Breast epithelium (tissue), 4 donors: ENCODE data around the gene C9orf153. TPM values are rescaled to one million over a fixed set of nuclear protein-coding genes. Genes with fewer than 3 reads are reported as not detected.
"Not testable (repeated sequence)": the region's sequence is repeated elsewhere in the genome, so short reads cannot be mapped to it uniquely, and the experiment has no call there.

Experiments
- DNase-seq, 2 donors: peaks; one replicate each; pipeline ENCODE4 v3.0.0-alpha.2; 2019; ENCODE audit warnings: low spot score in 2 of 2
- H3K27ac ChIP-seq, 2 donors: fragments of 200-600 bp; sonication (generic) in 1 of 2; one replicate each; pipeline ENCODE4 v1.5.1; 2016 to 2019; ENCODE audit warnings: mild to moderate bottlenecking in 1 of 2
- H3K27me3 ChIP-seq, 2 donors: fragments of 200-600 bp; sonication (generic) in 1 of 2; one replicate each; pipeline versions ENCODE4 v1.5.1 to v1.6.0; 2017 to 2019; ENCODE audit warnings: control low read depth in 1 of 2, mild to moderate bottlenecking in 1 of 2
- H3K36me3 ChIP-seq: fragments of 200-600 bp; one replicate; pipeline ENCODE4 v1.5.1; 2019
- H3K4me1 ChIP-seq, 2 donors: fragments of 200-600 bp; sonication (generic); one replicate each; pipeline ENCODE4 v1.5.1; 2016 to 2019; ENCODE audit warnings: control low read depth in 1 of 2
- H3K4me3 ChIP-seq, 3 donors: fragments of 200-600 bp; sonication (generic); 1 replicate in 2 of 3; 2 replicates in 1 of 3; pipeline ENCODE4 v1.5.1; 2016 to 2019; ENCODE audit warnings: mild to moderate bottlenecking in 3 of 3, moderate library complexity in 2 of 3
- H3K9me3 ChIP-seq, 2 donors: fragments of 200-600 bp; sonication (generic) in 1 of 2; one replicate each; pipeline ENCODE4 v1.5.1; 2016 to 2019; ENCODE audit warnings: control low read depth in 1 of 2
- POLR2A ChIP-seq: fragments of 450-650 bp; IDR thresholded peaks from one replicate; pipeline ENCODE4 v1.6.1; 2016; ENCODE audit warnings: antibody characterized with exemption, mild to moderate bottlenecking, moderate library complexity
- POLR2AphosphoS5 ChIP-seq, 3 donors: sonication (generic); formaldehyde crosslinking; IDR thresholded peaks; one replicate each; pipeline ENCODE4 v1.6.1; 2017; ENCODE audit warnings: antibody characterized with exemption in 3 of 3
- intact Hi-C: fragments of 100-400 bp; cut with DNase I; formaldehyde crosslinking; loops from one replicate; pipeline ENCODE4 v1.15.1; 2023; ENCODE audit warnings: low total_unique reads
- total RNA-seq, 3 donors: library from RNA; depleted of rRNA; stranded (reverse); fragments of >200 nt; gene quantifications; one replicate each; pipeline ENCODE4 v1.1.0, GENCODE V29; 2016
- TF ChIP-seq, protein P1 (sequence below), 3 donors: fragments of 450-650 bp; IDR thresholded peaks; one replicate each; pipeline ENCODE4 v1.5.1; 2016 to 2017; ENCODE audit warnings: antibody characterized with exemption in 3 of 3, mild to moderate bottlenecking in 3 of 3, moderate library complexity in 3 of 3

The C9orf153 gene
- total RNA-seq, 3 donors from 2014 or later: 0.59 to 0.80 (median 0.66) TPM

- H3K9me3 ChIP-seq: no peaks in the 10 kb centered on the region
- H3K27ac ChIP-seq: no peak overlapping the region
- TF ChIP-seq POLR2A (no peak), POLR2AphosphoS5 (IDR thresholded peaks at IDR 0.05) (no peak)
- TF ChIP-seq, protein P1, sequence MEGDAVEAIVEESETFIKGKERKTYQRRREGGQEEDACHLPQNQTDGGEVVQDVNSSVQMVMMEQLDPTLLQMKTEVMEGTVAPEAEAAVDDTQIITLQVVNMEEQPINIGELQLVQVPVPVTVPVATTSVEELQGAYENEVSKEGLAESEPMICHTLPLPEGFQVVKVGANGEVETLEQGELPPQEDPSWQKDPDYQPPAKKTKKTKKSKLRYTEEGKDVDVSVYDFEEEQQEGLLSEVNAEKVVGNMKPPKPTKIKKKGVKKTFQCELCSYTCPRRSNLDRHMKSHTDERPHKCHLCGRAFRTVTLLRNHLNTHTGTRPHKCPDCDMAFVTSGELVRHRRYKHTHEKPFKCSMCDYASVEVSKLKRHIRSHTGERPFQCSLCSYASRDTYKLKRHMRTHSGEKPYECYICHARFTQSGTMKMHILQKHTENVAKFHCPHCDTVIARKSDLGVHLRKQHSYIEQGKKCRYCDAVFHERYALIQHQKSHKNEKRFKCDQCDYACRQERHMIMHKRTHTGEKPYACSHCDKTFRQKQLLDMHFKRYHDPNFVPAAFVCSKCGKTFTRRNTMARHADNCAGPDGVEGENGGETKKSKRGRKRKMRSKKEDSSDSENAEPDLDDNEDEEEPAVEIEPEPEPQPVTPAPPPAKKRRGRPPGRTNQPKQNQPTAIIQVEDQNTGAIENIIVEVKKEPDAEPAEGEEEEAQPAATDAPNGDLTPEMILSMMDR (IDR thresholded peaks at IDR 0.05): no peak
- H3K36me3 ChIP-seq: peaks cover 3% of the 10 kb centered on the region
- DNase-seq: no peak
- no peaks in the 10 kb centered on the region for H3K27me3 ChIP-seq
- H3K4me1 ChIP-seq: no peaks in the 10 kb centered on the region
- intact Hi-C loops: no loop called here
- H3K4me3 ChIP-seq: no peak overlapping the region
Measured at GRCh38 chr9:86300701-86301100, 41.2 kb upstream of the C9orf153 start.

DNA sequence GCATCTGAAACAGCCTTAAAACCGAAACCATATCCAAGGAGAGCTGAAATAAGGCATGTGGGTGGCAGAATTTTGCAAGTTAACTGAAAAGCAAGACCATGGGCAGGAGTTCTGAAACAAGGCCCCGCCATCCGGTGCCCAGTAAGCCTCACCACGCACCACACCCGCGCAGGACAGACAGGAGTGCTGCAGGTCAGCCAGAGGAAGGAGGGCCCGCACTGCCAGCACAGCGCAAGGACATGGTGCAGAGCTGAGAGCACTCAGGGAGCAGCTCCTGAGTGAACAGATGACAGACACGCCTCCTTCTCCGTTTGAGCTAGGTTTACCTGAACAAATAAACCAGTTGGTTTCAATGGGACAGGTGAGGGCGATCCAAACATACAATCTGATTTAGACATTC lies 39.4 kb upstream of the C9orf153 start:
- Histone ChIP-seq H3K36me3 (no peaks in the 10 kb centered on the region), H3K4me1 (no peaks in the 10 kb centered on the region), H3K4me3 (peak overlapping the region in 2 of 3 donors; percentile 31 to 56), H3K27ac (peak overlapping the region; percentile 6 to 35), H3K9me3 (no peaks in the 10 kb centered on the region), H3K27me3 (no peaks in the 10 kb centered on the region)
- no peak for DNase-seq
- intact Hi-C loops: no loop called here
- TF ChIP-seq, protein P1 (IDR thresholded peaks at IDR 0.05): no peak

GRCh38 chr9:86290341-86290740 lies 30.9 kb upstream of the C9orf153 start:
- H3K27me3 ChIP-seq, H3K4me1 ChIP-seq, H3K9me3 ChIP-seq, H3K27ac ChIP-seq, H3K36me3 ChIP-seq, H3K4me3 ChIP-seq, intact Hi-C loops, DNase-seq: not testable (repeated sequence)

- no peak for DNase-seq
- Histone ChIP-seq H3K9me3 (no peaks in the 10 kb centered on the region), H3K27ac (no peak overlapping the region), H3K27me3 (no peaks in the 10 kb centered on the region), H3K4me1 (no peaks in the 10 kb centered on the region), H3K36me3 (no peaks in the 10 kb centered on the region), H3K4me3 (no peak overlapping the region)
- TF ChIP-seq, protein P1 (IDR thresholded peaks at IDR 0.05): no peak
- no peak for TF ChIP-seq POLR2A
- no peak for TF ChIP-seq POLR2AphosphoS5 (IDR thresholded peaks at IDR 0.05)
- intact Hi-C loops: no loop called here
Measured at GRCh38 chr9:86288499-86289198, 29.2 kb upstream of the C9orf153 start.

GRCh38 chr9:86287013-86287412 lies 27.6 kb upstream of the C9orf153 start:
- Histone ChIP-seq H3K27me3 (no peaks in the 10 kb centered on the region), H3K27ac (no peak overlapping the region), H3K4me3 (no peak overlapping the region), H3K9me3 (no peaks in the 10 kb centered on the region), H3K36me3 (no peaks in the 10 kb centered on the region), H3K4me1 (no peaks in the 10 kb centered on the region)
- intact Hi-C loops: no loop called here
- TF ChIP-seq, protein P1 (IDR thresholded peaks at IDR 0.05): no peak
- TF ChIP-seq POLR2A (no peak), POLR2AphosphoS5 (IDR thresholded peaks at IDR 0.05) (no peak)
- no peak for DNase-seq

DNA sequence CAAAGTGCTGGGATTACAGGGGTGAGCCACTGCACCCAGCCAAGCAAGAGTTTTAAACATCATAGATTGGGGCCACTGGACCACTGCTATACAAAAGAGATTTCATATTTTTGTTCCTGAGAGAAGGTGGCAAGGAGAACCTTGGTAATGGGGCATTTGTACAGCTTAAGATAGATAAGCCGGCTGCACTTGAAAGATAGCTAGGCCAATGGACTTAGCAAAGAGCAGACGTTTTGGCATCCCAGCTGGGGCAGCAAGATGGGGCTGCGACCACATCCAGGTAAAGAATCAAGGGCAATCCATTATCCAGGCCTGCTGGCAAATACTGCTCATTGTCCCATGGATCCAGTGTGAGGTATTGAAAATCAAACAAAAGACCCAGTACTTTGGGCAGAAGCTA lies 26.8 kb upstream of the C9orf153 start:
- Histone ChIP-seq H3K9me3 (no peaks in the 10 kb centered on the region), H3K36me3 (no peaks in the 10 kb centered on the region), H3K27ac (no peak overlapping the region), H3K4me3 (no peak overlapping the region), H3K27me3 (no peaks in the 10 kb centered on the region), H3K4me1 (no peaks in the 10 kb centered on the region)
- intact Hi-C loops: no loop called here
- TF ChIP-seq, protein P1 (IDR thresholded peaks at IDR 0.05): no peak
- TF ChIP-seq POLR2AphosphoS5 (IDR thresholded peaks at IDR 0.05) (no peak), POLR2A (no peak)
- no peak for DNase-seq
